ENCODE measurements around the gene NIF3L1.

NIF3L1 gene

GRCh38 chr2:200888704-200889625 is at the start of gene NIF3L1, which contains the start of gene PPIL3:
NIF3L1 (plus strand) TSS chr2:200889371; CDS start chr2:200891944, 2,573 bp downstream.
PPIL3 (minus strand) TSS chr2:200889077; CDS start chr2:200887615, 1,462 bp downstream.
- in situ Hi-C loops (cut with MboI; ENCODE audit: low sequenced_read_pairs) = no loop called here

GRCh38 chr2:200839513-200839912 is 49.7 kb upstream of the NIF3L1 start:
- in situ Hi-C loops (cut with MboI; ENCODE audit: low sequenced_read_pairs) = no loop called here

- in situ Hi-C loops (cut with MboI; ENCODE audit: low sequenced_read_pairs) = no loop called here
Measured at GRCh38 chr2:200843993-200844948, 44.9 kb upstream of the NIF3L1 start.

- in situ Hi-C loops (cut with MboI; ENCODE audit: low sequenced_read_pairs) = no loop called here
Measured at GRCh38 chr2:200845194-200845593, 44.0 kb upstream of the NIF3L1 start.

GRCh38 chr2:200845669-200846325 is 43.4 kb upstream of the NIF3L1 start:
- in situ Hi-C loops (cut with MboI; ENCODE audit: low sequenced_read_pairs) = no loop called here

- in situ Hi-C loops (cut with MboI; ENCODE audit: low sequenced_read_pairs) = no loop called here
Measured at GRCh38 chr2:200847269-200847668, 41.9 kb upstream of the NIF3L1 start.

GRCh38 chr2:200847939-200848338 is 41.2 kb upstream of the NIF3L1 start:
- in situ Hi-C loops (cut with MboI; ENCODE audit: low sequenced_read_pairs) = no loop called here

- in situ Hi-C loops (cut with MboI; ENCODE audit: low sequenced_read_pairs) = no loop called here
Measured at GRCh38 chr2:200850512-200851256, 38.5 kb upstream of the NIF3L1 start.

GRCh38 chr2:200851398-200852248 is 37.5 kb upstream of the NIF3L1 start:
- in situ Hi-C loops (cut with MboI; ENCODE audit: low sequenced_read_pairs) = no loop called here

- in situ Hi-C loops (cut with MboI; ENCODE audit: low sequenced_read_pairs) = no loop called here
Measured at GRCh38 chr2:200852605-200853004, 36.6 kb upstream of the NIF3L1 start.

- in situ Hi-C loops (cut with MboI; ENCODE audit: low sequenced_read_pairs) = no loop called here
Measured at GRCh38 chr2:200856806-200857205, 32.4 kb upstream of the NIF3L1 start.

- in situ Hi-C loops (cut with MboI; ENCODE audit: low sequenced_read_pairs) = no loop called here
Measured at GRCh38 chr2:200860092-200860795, 28.9 kb upstream of the NIF3L1 start.

GRCh38 chr2:200861617-200862155 is 27.5 kb upstream of the NIF3L1 start:
- in situ Hi-C loops (cut with MboI; ENCODE audit: low sequenced_read_pairs) = no loop called here

- in situ Hi-C loops (cut with MboI; ENCODE audit: low sequenced_read_pairs) = no loop called here
Measured at GRCh38 chr2:200862532-200863000, 26.6 kb upstream of the NIF3L1 start.

- in situ Hi-C loops (cut with MboI; ENCODE audit: low sequenced_read_pairs) = no loop called here
Measured at GRCh38 chr2:200863782-200864175, 25.4 kb upstream of the NIF3L1 start.

GRCh38 chr2:200864176-200865034 is 24.8 kb upstream of the NIF3L1 start, which contains the start of gene CLK1:
CLK1 (minus strand) TSS chr2:200864658; CDS start chr2:200861862, 2,796 bp downstream.
- in situ Hi-C loops (cut with MboI; ENCODE audit: low sequenced_read_pairs) = no loop called here

GRCh38 chr2:200869014-200869413 is 20.2 kb upstream of the NIF3L1 start:
- in situ Hi-C loops (cut with MboI; ENCODE audit: low sequenced_read_pairs) = no loop called here

All from hTERT RPE-1 (cell line).